Measurements from ENCODE around the gene NOLC1. TPM values are rescaled to one million over a fixed set of nuclear protein-coding genes. Genes with fewer than 3 reads are reported as not detected.

NOLC1 gene
- total and polyA plus RNA-seq, 2 of the 13 experiments (the other 11 are each of a cell fraction or from before 2014, with no cell fraction given), result 50.6 to 81.0 TPM

DNA sequence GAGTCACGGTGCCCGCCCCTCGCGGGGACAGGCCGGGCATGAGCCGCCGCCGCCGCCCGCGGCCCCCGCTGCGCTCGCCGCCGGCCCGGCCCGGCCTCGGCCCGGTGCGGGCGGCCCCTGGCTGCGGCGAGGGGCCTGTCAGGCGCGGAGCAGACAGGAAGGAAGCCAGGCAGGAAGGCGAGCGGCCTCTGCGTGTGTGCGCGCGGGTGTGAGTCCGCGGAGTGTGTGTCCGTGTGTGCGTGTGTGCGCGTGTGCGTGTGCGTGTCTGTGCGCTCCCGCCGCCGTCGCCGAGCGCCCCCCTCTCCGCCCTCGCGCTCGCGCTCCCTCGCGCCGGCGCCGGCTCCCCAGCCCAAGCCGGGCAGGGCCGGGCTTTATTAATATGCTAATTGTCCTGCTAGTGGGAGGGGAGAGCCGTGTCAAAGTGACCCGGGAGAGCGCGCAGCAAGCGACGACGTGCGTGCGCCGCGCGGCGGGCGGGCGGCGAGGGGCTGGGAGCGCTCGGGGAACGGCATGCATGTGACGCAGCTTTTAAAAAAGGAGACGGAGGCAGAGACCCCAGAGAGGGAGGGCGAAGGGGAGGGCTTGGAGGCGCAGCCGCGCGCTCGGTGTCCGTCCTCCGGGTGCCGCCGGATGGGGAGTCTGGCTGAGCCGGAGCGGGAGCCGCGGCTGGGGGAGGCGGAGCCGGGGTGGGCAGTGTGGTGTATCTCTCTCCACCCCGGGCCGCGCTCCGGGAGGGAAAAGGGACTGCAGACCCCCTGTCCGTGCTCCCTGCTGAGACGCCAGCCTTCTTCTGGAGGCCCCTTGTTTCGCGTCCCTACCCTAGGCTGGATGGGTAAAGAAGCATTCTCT is 31.8 kb upstream of the NOLC1 start, which contains the start of gene LDB1 (continued):
- TF ChIP-seq, protein P1, sequence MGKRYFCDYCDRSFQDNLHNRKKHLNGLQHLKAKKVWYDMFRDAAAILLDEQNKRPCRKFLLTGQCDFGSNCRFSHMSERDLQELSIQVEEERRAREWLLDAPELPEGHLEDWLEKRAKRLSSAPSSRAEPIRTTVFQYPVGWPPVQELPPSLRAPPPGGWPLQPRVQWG (CRISPR knock-in tag; IDR thresholded peaks at IDR 0.05; ENCODE audit: borderline replicate concordance, low read depth), result no peak
- no peak for TF ChIP-seq ZNF83 (CRISPR knock-in tag; IDR thresholded peaks at IDR 0.05; ENCODE audit: borderline replicate concordance)
- TF ChIP-seq, protein P2, sequence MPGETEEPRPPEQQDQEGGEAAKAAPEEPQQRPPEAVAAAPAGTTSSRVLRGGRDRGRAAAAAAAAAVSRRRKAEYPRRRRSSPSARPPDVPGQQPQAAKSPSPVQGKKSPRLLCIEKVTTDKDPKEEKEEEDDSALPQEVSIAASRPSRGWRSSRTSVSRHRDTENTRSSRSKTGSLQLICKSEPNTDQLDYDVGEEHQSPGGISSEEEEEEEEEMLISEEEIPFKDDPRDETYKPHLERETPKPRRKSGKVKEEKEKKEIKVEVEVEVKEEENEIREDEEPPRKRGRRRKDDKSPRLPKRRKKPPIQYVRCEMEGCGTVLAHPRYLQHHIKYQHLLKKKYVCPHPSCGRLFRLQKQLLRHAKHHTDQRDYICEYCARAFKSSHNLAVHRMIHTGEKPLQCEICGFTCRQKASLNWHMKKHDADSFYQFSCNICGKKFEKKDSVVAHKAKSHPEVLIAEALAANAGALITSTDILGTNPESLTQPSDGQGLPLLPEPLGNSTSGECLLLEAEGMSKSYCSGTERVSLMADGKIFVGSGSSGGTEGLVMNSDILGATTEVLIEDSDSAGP (CRISPR knock-in tag; IDR thresholded peaks at IDR 0.05; ENCODE audit: borderline replicate concordance), result peak; percentile 56; the same call in 1 of the 2 replicates
- TF ChIP-seq, protein P3, sequence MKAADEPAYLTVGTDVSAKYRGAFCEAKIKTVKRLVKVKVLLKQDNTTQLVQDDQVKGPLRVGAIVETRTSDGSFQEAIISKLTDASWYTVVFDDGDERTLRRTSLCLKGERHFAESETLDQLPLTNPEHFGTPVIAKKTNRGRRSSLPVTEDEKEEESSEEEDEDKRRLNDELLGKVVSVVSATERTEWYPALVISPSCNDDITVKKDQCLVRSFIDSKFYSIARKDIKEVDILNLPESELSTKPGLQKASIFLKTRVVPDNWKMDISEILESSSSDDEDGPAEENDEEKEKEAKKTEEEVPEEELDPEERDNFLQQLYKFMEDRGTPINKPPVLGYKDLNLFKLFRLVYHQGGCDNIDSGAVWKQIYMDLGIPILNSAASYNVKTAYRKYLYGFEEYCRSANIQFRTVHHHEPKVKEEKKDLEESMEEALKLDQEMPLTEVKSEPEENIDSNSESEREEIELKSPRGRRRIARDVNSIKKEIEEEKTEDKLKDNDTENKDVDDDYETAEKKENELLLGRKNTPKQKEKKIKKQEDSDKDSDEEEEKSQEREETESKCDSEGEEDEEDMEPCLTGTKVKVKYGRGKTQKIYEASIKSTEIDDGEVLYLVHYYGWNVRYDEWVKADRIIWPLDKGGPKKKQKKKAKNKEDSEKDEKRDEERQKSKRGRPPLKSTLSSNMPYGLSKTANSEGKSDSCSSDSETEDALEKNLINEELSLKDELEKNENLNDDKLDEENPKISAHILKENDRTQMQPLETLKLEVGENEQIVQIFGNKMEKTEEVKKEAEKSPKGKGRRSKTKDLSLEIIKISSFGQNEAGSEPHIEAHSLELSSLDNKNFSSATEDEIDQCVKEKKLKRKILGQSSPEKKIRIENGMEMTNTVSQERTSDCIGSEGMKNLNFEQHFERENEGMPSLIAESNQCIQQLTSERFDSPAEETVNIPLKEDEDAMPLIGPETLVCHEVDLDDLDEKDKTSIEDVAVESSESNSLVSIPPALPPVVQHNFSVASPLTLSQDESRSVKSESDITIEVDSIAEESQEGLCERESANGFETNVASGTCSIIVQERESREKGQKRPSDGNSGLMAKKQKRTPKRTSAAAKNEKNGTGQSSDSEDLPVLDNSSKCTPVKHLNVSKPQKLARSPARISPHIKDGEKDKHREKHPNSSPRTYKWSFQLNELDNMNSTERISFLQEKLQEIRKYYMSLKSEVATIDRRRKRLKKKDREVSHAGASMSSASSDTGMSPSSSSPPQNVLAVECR (CRISPR knock-in tag; IDR thresholded peaks at IDR 0.05; ENCODE audit: borderline replicate concordance), result peak; percentile 73; the same call in 1 of the 2 replicates
- 0 out of 2 replicates have a peak, but pooled peaks have one; percentile 25 for TF ChIP-seq YEATS4 (CRISPR knock-in tag; IDR thresholded peaks at IDR 0.05; ENCODE audit: borderline replicate concordance)
- no peak for TF ChIP-seq ZNF556 (CRISPR knock-in tag; IDR thresholded peaks at IDR 0.05; ENCODE audit: borderline replicate concordance)
- TF ChIP-seq, protein P4, sequence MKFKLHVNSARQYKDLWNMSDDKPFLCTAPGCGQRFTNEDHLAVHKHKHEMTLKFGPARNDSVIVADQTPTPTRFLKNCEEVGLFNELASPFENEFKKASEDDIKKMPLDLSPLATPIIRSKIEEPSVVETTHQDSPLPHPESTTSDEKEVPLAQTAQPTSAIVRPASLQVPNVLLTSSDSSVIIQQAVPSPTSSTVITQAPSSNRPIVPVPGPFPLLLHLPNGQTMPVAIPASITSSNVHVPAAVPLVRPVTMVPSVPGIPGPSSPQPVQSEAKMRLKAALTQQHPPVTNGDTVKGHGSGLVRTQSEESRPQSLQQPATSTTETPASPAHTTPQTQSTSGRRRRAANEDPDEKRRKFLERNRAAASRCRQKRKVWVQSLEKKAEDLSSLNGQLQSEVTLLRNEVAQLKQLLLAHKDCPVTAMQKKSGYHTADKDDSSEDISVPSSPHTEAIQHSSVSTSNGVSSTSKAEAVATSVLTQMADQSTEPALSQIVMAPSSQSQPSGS (CRISPR knock-in tag; IDR thresholded peaks at IDR 0.05), result no peak
- no peak; the same call in 1 of the 2 replicates for TF ChIP-seq ERF (CRISPR knock-in tag; IDR thresholded peaks at IDR 0.05)
- TF ChIP-seq ISX (CRISPR knock-in tag; conservative IDR thresholded peaks at IDR 0.05), result no peak
- no peak for TF ChIP-seq ZSCAN12 (CRISPR knock-in tag; IDR thresholded peaks at IDR 0.05)
- TF ChIP-seq ZNF274 (CRISPR knock-in tag; IDR thresholded peaks at IDR 0.05), result no peak
- no peak for TF ChIP-seq ZBTB3 (CRISPR knock-in tag; IDR thresholded peaks at IDR 0.05; ENCODE audit: borderline replicate concordance, low read depth)
- no peak for TF ChIP-seq HOXA7 (CRISPR knock-in tag; IDR thresholded peaks at IDR 0.05)
- TF ChIP-seq, protein P5, sequence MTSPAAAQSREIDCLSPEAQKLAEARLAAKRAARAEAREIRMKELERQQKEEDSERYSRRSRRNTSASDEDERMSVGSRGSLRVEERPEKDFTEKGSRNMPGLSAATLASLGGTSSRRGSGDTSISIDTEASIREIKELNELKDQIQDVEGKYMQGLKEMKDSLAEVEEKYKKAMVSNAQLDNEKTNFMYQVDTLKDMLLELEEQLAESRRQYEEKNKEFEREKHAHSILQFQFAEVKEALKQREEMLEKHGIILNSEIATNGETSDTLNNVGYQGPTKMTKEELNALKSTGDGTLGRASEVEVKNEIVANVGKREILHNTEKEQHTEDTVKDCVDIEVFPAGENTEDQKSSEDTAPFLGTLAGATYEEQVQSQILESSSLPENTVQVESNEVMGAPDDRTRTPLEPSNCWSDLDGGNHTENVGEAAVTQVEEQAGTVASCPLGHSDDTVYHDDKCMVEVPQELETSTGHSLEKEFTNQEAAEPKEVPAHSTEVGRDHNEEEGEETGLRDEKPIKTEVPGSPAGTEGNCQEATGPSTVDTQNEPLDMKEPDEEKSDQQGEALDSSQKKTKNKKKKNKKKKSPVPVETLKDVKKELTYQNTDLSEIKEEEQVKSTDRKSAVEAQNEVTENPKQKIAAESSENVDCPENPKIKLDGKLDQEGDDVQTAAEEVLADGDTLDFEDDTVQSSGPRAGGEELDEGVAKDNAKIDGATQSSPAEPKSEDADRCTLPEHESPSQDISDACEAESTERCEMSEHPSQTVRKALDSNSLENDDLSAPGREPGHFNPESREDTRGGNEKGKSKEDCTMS (CRISPR knock-in tag; conservative IDR thresholded peaks at IDR 0.05), result no peak
- TF ChIP-seq FOXM1 (CRISPR knock-in tag; IDR thresholded peaks at IDR 0.05), result no peak
- peak; percentile 81 for TF ChIP-seq ZSCAN21 (CRISPR knock-in tag; IDR thresholded peaks at IDR 0.05; ENCODE audit: borderline replicate concordance)
- 0 out of 2 replicates have a peak, but pooled peaks have one; percentile 38 for TF ChIP-seq ATF7-NPFF (CRISPR knock-in tag; IDR thresholded peaks at IDR 0.05; ENCODE audit: low read depth)

Measured in HepG2 (cell line).